A549 (cell line): Measurements from ENCODE around the gene GOLGA8B. TPM values are rescaled to one million over a fixed set of nuclear protein-coding genes. Genes with fewer than 3 reads are reported as not detected.
A peak's percentile ranks its signal among the peaks of the same experiment; 100 is the strongest.

Experiments
- ATAC-seq, 2 experiments: fragments of 200-7000 bp in 1 of 2; fragments of >200 bp in 1 of 2; cut with Nextera tagmentation in 1 of 2; cut with Tn5 transposase in 1 of 2; 3 replicates each; pipeline versions ENCODE4 v1.8.0 to v1.9.1; 2018 to 2020; ENCODE audit warnings: mild to moderate bottlenecking in 1 of 2, moderate library complexity in 1 of 2
- CTCF ChIA-PET: fragments of 300-600 bp; sonication (Branson Sonifier 250); formaldehyde crosslinking; extraction: SDS; loops from one replicate; lab custom pipeline; 2021; ENCODE audit warnings: antibody characterized with exemption, inconsistent platforms; lab: Yijun Ruan, JAX
- POLR2A ChIA-PET: fragments of 350-600 bp; formaldehyde crosslinking; extraction: SDS; loops from one replicate; lab custom pipeline; 2021; ENCODE audit warnings: antibody characterized with exemption, inconsistent platforms; lab: Yijun Ruan, JAX
- DNase-seq, 2 experiments: peaks; one replicate each; pipeline versions ENCODE4 v3.0.0 to v3.0.0-alpha.2; 2011 to 2016; ENCODE audit warnings: low read depth in 1 of 2, low spot score in 1 of 2
- FAIRE-seq: peaks from 2 replicates; lab custom pipeline; 2011; peaks lifted over from hg19 to GRCh38; lab: Jason Lieb, UNC
- H3K27ac ChIP-seq, 2 experiments: fragments of >200 bp; sonication (Bioruptor Twin); formaldehyde crosslinking; 3 replicates each; pipeline ENCODE4 v1.5.1; 2016 to 2017
- H3K4me1 ChIP-seq: fragments of >200 bp; sonication (Bioruptor Twin); formaldehyde crosslinking; 3 replicates; pipeline ENCODE4 v1.6.1; 2016
- H3K4me2 ChIP-seq: fragments of >200 bp; sonication (Bioruptor Twin); formaldehyde crosslinking; 3 replicates; pipeline ENCODE4 v1.6.1; 2016
- H3K4me3 ChIP-seq: fragments of >200 bp; sonication (Bioruptor Twin); formaldehyde crosslinking; 3 replicates; pipeline ENCODE4 v1.5.1; 2016
- H3K9me3 ChIP-seq: fragments of >200 bp; sonication (Bioruptor Twin); formaldehyde crosslinking; 3 replicates; pipeline ENCODE4 v1.6.1; 2016
- CHD2 ChIP-seq: fragments of 150-350 bp; IDR thresholded peaks from 2 replicates; pipeline ENCODE4 v1.6.1; 2014; ENCODE audit warnings: low read length; ENCODE audit not compliant: partially characterized antibody
- CTCF ChIP-seq: fragments of >200 bp; sonication (Bioruptor Twin); formaldehyde crosslinking; IDR thresholded peaks from 3 replicates; pipeline ENCODE4 v1.5.1; 2016
- EP300 ChIP-seq, 2 experiments: fragments of >200 bp; sonication (Bioruptor Twin); formaldehyde crosslinking; IDR thresholded peaks; 2 replicates in 1 of 2; 3 replicates in 1 of 2; pipeline ENCODE4 v1.6.1; 2016 to 2017
- ESRRA ChIP-seq: fragments of 150-350 bp; IDR thresholded peaks from 2 replicates; pipeline ENCODE4 v1.6.1; 2014; ENCODE audit warnings: mild to moderate bottlenecking, low read length, borderline replicate concordance
- FOSB ChIP-seq: fragments of 250-450 bp; sonication (Bioruptor Pico); IDR thresholded peaks from 2 replicates; pipeline ENCODE4 v1.5.0; 2020; ENCODE audit warnings: mild to moderate bottlenecking, moderate library complexity
- FOXS1 ChIP-seq: fragments of 250-450 bp; sonication (Bioruptor Pico); IDR thresholded peaks from 2 replicates; pipeline ENCODE4 v1.5.0; 2020; ENCODE audit warnings: mild to moderate bottlenecking, moderate library complexity
- HES2 ChIP-seq: fragments of >200 bp; sonication (Bioruptor Twin); formaldehyde crosslinking; IDR thresholded peaks from 2 replicates; pipeline ENCODE4 v1.6.1; 2016
- HEYL ChIP-seq: fragments of 250-450 bp; sonication (Bioruptor Pico); IDR thresholded peaks from 2 replicates; pipeline ENCODE4 v1.8.0; 2021; ENCODE audit warnings: mild to moderate bottlenecking, moderate library complexity
- KDM1A ChIP-seq: fragments of 200-600 bp; sonication (generic); IDR thresholded peaks from 2 replicates; pipeline ENCODE4 v1.6.1; 2016; ENCODE audit warnings: low read depth, mild to moderate bottlenecking
- MAFK ChIP-seq: fragments of 450-650 bp; IDR thresholded peaks from 2 replicates; pipeline ENCODE4 v1.6.1; 2014; ENCODE audit not compliant: partially characterized antibody
- MAZ ChIP-seq: fragments of 150-350 bp; IDR thresholded peaks from 2 replicates; pipeline ENCODE4 v1.6.1; 2014; ENCODE audit warnings: antibody characterized with exemption, low read depth, low read length, borderline replicate concordance
- MYC ChIP-seq: IDR thresholded peaks from 2 replicates; pipeline ENCODE4 v1.6.1; 2012; ENCODE audit warnings: mild to moderate bottlenecking, inconsistent platforms, low read length, improper control_type of control experiment, borderline replicate concordance
- NPAS2 ChIP-seq: fragments of 250-450 bp; sonication (Bioruptor Pico); IDR thresholded peaks from 2 replicates; pipeline ENCODE4 v1.8.0; 2022; ENCODE audit warnings: mild to moderate bottlenecking, moderate library complexity, borderline replicate concordance
- NR3C1 ChIP-seq: fragments of >200 bp; sonication (Bioruptor Twin); formaldehyde crosslinking; IDR thresholded peaks from 3 replicates; pipeline ENCODE4 v1.6.1; 2017
- POLR2A ChIP-seq: IDR thresholded peaks from 2 replicates; pipeline ENCODE4 v1.6.1; 2012; ENCODE audit warnings: mild to moderate bottlenecking, low read length
- RAD21 ChIP-seq, 2 experiments: fragments of >200 bp in 1 of 2; sonication (Bioruptor Twin) in 1 of 2; formaldehyde crosslinking in 1 of 2; IDR thresholded peaks in 1 of 2; conservative IDR thresholded peaks in 1 of 2; 2 replicates in 1 of 2; 3 replicates in 1 of 2; pipeline ENCODE4 v1.6.1; 2012 to 2018; ENCODE audit warnings: inconsistent platforms in 1 of 2
- RARB ChIP-seq: fragments of 250-450 bp; sonication (Bioruptor Pico); IDR thresholded peaks from 2 replicates; pipeline ENCODE4 v1.8.0; 2021; ENCODE audit warnings: mild to moderate bottlenecking, moderate library complexity
- SMC3 ChIP-seq: fragments of >200 bp; sonication (Bioruptor Twin); formaldehyde crosslinking; IDR thresholded peaks from 3 replicates; pipeline ENCODE4 v1.6.1; 2018; ENCODE audit warnings: inconsistent platforms
- TP53 ChIP-seq: fragments of 250-450 bp; sonication (Bioruptor Pico); IDR thresholded peaks from 2 replicates; pipeline ENCODE4 v1.5.0; 2021; ENCODE audit warnings: mild to moderate bottlenecking, moderate library complexity
- ZC3H11A ChIP-seq: fragments of 450-650 bp; IDR thresholded peaks from 2 replicates; pipeline ENCODE4 v1.6.1; 2014; ENCODE audit warnings: antibody characterized with exemption, mild to moderate bottlenecking
- ZFP36 ChIP-seq: fragments of 450-650 bp; IDR thresholded peaks from 2 replicates; pipeline ENCODE4 v1.6.1; 2014; ENCODE audit warnings: borderline replicate concordance; ENCODE audit not compliant: partially characterized antibody
- WGBS: methylation state at CpG from one replicate; pipeline ENCODE4 v1.1.6; 2017; ENCODE audit errors: missing lambda C conversion rate; 5-methylcytosine and 5-hydroxymethylcytosine counted together
- polyA plus RNA-seq, 4 experiments: library from polyadenylated mRNA; depleted of rRNA in 3 of 4; stranded (reverse); fragments of >200 nt; fragmentation: RNase III in 1 of 4; extraction: RNeasy Plus Mini Kit Qiagen cat#74134 plus additional on column Dnase treatment in 1 of 4; gene quantifications; 2 replicates in 3 of 4; 3 replicates in 1 of 4; pipeline ENCODE4 v1.2.3, GENCODE V29; 2011 to 2017

Gene GOLGA8B
- polyA plus RNA-seq, 2 of the 4 experiments (the other 2 are of a cell fraction) = 38.1 to 49.0 TPM

- TF ChIP-seq CHD2 = no peak
- no peaks in the 10 kb centered on the region for H3K4me1 ChIP-seq
- no peak for FAIRE-seq
- DNase-seq = no peak
- POLR2A ChIA-PET = interaction anchor here (0.7 kb wide), 1 partner anchor 876 kb away, joined by 6 read pairs; no protein-coding TSS in a partner anchor
- no peak overlapping the region for H3K4me2 ChIP-seq
- CTCF ChIA-PET = interaction anchor here (0.6 to 9.2 kb wide), 6 partner anchors 13 to 905 kb away, joined by 3 to 97 read pairs (median 5); no protein-coding TSS in a partner anchor
- H3K27ac ChIP-seq = no peak overlapping the region
- H3K9me3 ChIP-seq = no peaks in the 10 kb centered on the region
- H3K4me3 ChIP-seq = no peak overlapping the region
- 9% methylated on average over 2 of the region's 2 CpGs for WGBS
- ATAC-seq = no peak
These were observed 34.6 kb upstream of the GOLGA8B start for GRCh38 chr15:34618073-34618472.

DNA sequence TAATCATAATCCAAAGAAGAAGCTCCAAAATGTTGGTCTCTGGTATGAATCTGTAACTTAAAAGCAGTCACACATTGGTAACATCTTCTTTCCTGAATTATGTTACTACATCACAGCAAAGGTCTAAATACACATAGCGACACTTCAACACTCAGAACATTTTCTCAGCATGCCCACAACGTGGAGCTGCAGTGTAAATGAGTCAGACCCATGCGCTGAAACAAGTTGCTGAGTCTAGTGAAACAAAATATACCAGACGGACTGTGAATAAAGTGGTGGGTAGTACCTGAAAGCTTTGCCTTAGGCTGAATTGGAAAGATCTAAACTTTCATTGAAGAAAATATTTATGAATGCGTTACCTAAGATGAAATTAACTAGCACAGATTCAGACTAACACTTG lies 33.2 kb upstream of the GOLGA8B start:
- ATAC-seq = peak; percentile 83 to 90
- H3K4me3 ChIP-seq = no peak overlapping the region
- ChIA-PET CTCF (interaction anchor here (0.6 to 9.2 kb wide), 5 partner anchors 35 to 304 kb away, joined by 3 to 97 read pairs (median 3); no protein-coding TSS in a partner anchor), POLR2A (no interaction called here)
- H3K4me1 ChIP-seq = no peaks in the 10 kb centered on the region
- H3K9me3 ChIP-seq = no peaks in the 10 kb centered on the region
- TF ChIP-seq ESRRA (no peak), MAZ (no peak), CTCF (peak; percentile 33; the same call in 2 of the 3 replicates), SMC3 (peak; percentile 19; the same call in 1 of the 3 replicates), EP300 (IDR thresholded peaks at IDR 0.05) (no peak), RAD21 (conservative IDR thresholded peaks at IDR 0.05 in 1 of 2, IDR thresholded peaks at IDR 0.05 in 1 of 2) (peak; percentile 27; a peak in 2 of 5 replicates), POLR2A (no peak), MAFK (peak; percentile 87), ZC3H11A (no peak), HES2 (no peak), KDM1A (no peak), ZFP36 (no peak), MYC (no peak)
- peak; percentile 17 to 58 for DNase-seq
- FAIRE-seq = peak; percentile 99
- 7% methylated on average over 5 of the region's 5 CpGs for WGBS
- no peak overlapping the region for H3K27ac ChIP-seq
- H3K4me2 ChIP-seq = no peak overlapping the region

DNA sequence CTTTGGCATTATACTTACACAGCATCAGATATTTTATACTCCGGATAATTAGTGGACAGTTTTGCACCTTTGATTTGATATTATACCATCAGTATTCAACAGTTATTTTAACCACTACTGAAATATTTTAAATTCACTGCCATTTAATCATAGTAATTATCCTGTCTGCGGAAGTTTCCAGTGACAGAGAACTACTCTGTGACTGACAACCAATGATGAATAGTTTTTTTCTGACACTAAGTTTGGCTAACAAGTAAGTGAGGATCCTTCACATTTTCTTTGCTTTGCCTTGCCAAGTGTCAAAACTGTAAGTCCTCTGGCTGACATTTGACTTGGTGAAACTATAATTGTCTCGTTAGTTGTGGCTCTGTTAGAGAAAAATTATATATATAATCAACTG lies 30.5 kb upstream of the GOLGA8B start:
- Histone ChIP-seq H3K9me3 (no peaks in the 10 kb centered on the region), H3K4me1 (no peaks in the 10 kb centered on the region), H3K4me3 (no peak overlapping the region), H3K27ac (no peak overlapping the region), H3K4me2 (no peak overlapping the region)
- TF ChIP-seq TP53 (no peak), FOXS1 (CRISPR knock-in tag) (no peak), HEYL (CRISPR knock-in tag) (no peak), RARB (CRISPR knock-in tag) (no peak), NPAS2 (CRISPR knock-in tag) (no peak), NR3C1 (no peak), FOSB (CRISPR knock-in tag) (no peak)
- FAIRE-seq (no peak), ATAC-seq (no peak), DNase-seq (no peak)
- POLR2A ChIA-PET = no interaction called here
- CTCF ChIA-PET = interaction anchor here (0.6 to 1.5 kb wide), 3 partner anchors 8 to 480 kb away, joined by 3 to 4 read pairs (median 4); no protein-coding TSS in a partner anchor
- 37% methylated on average over 3 of the region's 3 CpGs for WGBS
